SKM-1 treated with dmso at 0.1 percent for 144 hours (cell line): ENCODE results near the gene SRRT.
"Not testable (repeated sequence)": the region's sequence is repeated elsewhere in the genome, so short reads cannot be mapped to it uniquely, and the experiment has no call there.

Source experiments
- DNase-seq: peaks from one replicate; lab custom pipeline; 2025; ENCODE audit not compliant: unreplicated experiment; lab: John Stamatoyannopoulos, UW

The SRRT gene

DNA sequence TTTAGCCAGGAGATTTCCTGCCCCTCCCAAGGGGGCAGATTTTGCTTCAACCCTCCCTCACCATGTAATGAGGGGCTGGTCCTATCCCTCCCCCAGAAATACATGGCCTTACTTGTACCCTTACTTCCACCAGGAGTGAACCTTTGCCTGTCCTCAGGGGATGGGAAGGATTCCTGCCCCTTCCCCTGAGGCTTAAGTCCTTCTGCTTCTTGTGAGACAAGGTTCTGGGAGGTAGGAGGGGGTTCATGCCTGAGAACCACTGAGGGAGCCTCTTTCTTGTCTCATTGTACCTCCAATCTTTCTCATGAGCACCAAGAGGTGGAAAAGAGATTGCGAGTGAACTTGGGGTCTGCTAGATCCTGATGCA, 54.9 kb downstream of the SRRT start:
- DNase-seq, result no peak

DNA sequence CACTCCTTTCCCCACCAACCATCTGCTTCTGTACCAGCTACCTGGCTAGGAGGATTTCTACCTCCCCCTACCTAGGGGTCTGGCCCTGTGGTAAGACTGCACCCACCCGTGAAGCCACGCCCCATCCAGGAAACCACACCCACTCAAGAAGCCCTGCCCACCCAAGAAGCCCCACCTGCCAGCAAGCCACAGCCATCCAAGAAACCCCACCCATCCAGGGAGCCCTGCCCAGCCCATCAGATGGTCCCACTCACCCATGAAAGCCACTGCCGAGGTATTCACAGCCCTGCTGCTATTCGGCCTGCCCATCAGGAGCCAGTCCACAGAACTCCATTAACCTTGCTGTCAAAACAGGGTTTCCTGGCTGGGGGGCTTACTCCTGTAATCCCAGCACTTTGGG, 58.8 kb downstream of the SRRT start:
- no peak for DNase-seq

DNA sequence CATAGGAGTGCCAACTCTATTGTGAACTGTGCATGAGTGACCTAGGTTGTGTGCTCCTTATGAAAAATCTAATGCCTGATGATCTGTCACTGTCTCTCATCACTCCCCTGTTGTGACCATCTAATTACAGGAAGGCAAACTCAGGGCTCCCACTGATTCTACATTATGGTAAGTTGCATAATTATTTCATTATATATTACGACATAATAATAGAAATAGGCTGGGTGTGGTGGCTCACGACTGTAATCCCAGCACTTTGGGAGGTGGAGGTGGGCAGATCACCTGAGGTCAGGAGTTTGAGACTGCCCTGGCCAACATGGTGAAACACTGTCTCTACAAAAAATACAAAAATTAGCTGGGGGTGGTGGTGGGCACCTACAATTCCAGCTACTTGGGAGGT, 60.5 kb downstream of the SRRT start:
- DNase-seq, result not testable (repeated sequence)

DNA sequence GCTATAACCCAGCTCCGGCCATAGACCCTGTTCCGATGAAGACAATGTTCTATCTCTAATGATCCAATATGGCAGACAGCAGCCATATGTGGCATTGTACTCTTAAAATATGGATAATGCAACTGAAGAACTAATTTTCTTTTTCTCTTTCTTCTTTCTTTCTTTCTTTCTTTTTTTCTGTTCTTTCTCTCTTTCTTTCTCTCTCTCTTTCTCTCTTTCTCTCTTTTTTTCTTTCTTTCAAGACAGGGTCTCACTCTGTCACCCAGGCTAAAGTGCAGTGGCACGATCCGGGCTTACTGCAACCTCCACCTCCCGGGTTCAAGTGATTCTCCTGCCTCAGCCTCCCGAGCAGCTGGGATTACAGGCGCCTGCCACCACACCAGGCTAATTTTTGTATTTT, 61.3 kb downstream of the SRRT start:
- DNase-seq, result not testable (repeated sequence)
